AG20443 (cell line): ENCODE data around the gene WBP2NL.

ENCODE experiments used
- DNase-seq: peaks from one replicate; pipeline ENCODE4 v3.0.0; 2012; ENCODE audit warnings: low spot score, mixed read lengths

WBP2NL gene

DNA sequence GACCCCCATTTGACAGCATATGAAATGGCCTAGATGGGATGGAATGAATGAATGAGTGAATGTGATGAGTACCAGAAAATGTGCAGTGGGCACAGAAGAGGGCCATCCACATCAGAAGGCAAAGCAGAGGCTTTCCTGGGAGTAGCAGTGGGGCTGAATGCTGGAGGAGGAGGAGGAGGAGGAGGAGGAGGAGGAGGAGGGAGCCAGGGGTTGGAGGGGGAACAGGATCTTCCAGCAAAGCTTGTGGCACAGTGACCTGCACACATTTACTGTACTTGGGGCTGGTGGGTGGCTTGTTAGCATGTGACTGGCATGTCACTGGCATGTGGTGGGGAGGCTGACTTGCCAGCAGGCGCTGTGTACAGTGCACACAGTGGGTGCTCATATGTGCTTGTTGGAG lies 19.9 kb upstream of the WBP2NL start:
- DNase-seq, result no peak

DNA sequence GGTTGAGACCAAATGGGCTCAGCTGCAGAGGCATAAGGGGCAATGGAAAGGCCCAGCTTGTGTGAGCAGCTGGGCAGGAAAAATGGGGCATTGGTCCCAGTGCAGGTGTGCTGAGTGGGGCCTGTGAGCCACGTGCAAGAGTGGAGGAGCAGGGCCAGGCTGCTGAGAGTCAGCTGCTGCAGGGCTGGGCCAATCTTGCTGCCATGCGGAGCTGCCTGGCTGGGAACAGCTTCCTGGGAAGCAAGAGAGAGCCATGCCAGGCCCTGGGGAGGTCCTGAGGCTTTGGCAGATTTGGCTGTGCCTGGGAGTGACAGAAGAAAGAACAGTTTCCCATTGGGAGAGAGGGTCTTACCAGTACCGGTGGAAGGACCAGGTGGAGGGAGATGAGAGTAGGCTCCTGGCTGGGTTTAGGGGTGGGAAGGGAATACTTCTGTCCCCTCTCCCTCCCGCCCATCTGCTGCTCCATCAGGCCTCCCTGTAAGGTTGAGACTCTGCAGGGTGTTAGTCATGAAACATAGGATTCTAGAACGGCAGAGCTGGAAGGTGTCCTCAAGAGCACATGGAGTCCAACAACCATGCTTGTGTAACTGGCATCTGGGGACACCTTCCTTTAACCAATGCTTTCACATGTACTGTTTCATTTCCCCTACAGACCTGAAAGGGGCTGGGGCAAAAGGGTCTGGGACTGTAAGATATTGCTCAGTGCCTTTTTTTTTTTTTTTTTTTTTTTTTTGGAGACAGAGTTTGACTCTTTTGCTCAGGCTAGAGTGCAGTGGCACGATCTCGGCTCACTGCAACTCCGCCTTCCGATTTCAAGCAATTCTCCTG lies 19.0 kb upstream of the WBP2NL start:
- DNase-seq, result no peak

DNA sequence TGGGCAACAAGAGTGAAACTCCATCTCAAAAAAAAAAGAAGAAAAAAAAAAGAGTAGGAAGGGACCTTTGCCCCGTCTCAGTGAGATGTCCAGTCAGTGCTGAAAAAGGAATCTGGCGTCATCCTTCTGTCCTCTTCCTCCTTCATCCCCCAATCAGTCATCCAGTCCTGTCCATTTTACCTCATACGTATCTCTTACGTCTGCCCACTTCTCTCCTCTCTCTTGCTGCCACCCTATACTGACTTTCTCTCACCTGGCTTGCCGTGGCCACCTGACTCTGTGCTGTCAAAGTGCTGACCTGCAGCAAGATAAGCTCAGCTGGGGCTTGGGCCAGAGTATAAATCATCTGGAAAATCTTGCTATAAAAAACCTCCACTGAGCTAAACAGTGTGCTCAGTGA lies 15.7 kb upstream of the WBP2NL start:
- DNase-seq, result no peak

DNA sequence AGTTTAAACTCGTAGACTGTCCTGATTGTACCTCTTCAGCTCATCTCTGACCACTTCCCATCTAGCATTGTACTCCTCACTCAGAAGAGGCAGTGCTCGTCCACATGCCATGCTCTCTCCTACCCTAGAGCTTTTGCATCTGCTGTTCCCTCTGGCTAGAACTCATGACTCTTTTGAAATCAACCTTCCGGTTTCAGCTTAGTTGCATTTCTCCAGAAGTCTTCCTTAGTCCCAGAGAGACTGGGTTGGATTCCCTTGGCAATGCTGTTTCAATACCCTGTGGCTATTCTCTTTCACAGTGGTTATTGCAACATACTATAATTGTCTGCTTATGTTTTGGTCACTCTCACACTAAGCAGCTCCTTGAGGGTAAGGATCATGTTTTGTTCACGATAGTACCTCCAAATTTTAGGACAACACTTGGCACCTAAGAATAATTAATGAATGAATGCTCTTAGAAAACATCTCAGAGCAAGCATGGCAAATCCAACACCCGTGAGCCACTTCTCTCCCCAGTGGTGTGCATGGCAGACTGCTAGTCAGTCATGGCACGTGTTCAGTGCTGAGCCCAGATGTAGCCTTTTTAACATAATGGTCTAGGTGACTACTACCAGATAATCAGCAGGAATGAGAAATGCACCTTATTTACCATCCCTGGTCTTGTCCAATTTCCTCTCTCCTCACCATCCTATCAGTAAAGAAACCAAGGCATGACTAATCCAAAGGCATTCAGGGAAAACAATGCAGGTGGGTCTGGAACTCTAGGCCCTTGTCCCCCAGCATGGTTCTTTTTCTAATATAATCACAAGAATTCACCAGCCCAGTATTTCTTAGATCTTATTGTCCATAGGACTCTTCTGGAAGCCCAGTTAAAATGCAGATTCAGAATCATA lies 14.8 kb upstream of the WBP2NL start:
- DNase-seq, result peak; percentile 64

DNA sequence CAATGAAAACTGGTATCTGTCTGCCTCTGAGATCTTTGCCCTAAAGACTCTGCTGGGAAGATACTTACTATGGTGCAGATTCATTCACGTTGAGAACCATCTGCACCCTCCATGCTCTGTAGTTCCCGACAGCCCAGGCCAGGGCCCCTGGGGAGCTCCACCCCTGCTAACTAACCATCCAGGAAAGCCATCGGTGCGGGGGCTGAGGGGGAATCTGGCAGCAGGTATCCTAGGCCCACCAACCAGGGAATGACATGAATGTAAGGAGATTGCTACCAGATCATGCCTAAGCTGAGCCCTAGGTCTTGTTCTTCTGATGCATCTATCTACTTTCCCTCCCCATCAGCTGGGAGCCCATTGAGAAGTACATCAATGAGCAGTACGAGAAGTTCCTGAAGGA lies 11.3 kb upstream of the WBP2NL start:
- DNase-seq, result no peak

DNA sequence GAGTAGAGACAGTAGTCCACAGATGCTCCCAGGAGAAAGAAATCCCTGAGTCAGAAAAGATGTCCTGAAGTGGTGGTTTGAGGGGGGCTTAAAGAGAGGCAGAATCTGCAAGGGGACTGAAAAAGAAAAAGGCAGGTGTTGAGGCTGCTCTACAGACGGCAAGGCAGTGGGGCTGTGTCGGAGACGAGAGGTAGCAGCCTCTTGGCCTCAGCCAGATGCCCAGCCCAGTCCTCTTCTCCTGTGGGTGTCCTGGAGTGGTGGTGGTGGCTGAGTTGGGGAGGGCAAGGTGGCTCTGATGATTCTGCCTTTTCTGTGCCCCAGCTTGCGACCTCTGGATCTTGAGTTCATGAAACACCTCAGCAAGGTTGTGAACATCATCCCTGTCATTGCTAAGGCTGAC lies 9.3 kb upstream of the WBP2NL start:
- no peak for DNase-seq

DNA sequence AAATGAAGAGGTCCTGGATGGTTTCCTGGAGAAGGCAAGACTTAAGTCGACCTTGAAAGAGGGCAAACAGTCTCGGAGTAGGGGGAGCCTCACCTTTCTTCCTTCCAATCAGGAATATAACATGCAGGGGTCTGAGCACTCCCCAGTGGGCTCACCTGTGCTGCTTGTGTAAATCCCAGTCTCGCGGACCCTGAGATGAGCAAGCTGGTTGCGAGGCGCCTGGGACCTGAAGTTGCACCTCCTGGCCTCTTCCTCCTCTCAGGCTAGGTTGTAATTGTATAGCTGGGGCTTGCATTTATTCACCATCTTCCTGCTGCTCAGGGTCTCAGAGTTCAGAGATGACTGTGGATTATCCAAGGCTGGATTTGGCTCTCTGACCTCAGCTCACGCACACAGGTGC lies 7.5 kb upstream of the WBP2NL start:
- peak; percentile 2 for DNase-seq

DNA sequence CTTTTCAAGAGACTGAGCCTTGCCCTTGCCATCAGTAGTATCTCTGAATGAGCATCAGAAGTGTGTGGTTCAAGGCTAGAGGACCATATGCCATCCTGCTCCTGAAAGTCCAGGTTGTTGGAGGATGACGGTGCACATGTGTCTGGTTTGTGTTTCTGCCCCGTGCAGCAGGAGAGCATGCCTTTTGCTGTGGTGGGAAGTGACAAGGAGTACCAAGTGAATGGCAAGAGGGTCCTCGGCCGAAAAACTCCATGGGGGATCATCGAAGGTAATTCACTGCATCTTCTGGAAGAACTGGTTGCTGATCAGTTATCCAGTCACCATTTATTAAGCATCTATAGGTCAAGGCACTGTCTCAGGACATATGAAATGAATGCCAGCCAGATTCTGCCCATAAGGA lies 6.1 kb upstream of the WBP2NL start:
- DNase-seq, result peak; percentile 5

DNA sequence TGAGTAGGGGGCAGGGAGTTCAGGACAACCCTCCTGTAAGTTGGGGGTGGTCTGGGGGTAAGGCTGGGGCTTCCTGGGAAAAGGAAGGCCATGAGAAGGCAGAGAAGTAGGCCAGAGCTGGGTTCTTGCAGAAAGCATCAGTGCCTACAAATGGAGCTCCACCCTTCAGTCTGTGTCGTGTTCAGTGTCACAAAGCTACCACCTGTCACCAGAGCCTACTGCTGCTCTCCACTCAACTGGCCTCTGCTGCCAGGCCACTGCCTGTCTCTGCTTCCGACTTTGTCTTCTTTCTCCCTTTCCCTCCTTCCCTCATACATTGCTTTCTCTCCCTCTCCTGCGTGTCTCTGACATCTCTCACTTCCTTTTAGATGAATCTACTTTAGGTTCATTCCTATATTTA lies 3.4 kb upstream of the WBP2NL start:
- DNase-seq, result peak; percentile 5

DNA sequence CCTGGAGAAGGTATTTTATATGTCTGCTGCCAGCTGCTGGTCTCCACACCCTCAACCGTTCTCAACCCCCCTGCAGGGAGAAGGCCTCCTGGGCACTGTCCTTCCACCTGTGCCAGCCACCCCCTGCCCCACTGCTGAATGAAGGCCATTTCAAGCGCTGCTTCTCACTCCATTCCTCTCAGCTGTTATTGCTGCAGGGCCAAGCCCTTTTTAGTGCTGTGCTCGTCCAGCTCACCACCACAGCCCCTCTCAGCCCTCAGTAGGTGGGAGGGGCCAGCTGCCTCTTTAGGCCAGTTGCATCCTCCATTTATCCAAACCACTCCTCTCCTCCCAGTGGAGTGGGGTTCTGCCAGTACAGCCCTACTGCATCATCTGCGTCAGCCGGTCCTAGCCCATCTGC lies 1.8 kb upstream of the WBP2NL start:
- DNase-seq, result peak; percentile 3

DNA sequence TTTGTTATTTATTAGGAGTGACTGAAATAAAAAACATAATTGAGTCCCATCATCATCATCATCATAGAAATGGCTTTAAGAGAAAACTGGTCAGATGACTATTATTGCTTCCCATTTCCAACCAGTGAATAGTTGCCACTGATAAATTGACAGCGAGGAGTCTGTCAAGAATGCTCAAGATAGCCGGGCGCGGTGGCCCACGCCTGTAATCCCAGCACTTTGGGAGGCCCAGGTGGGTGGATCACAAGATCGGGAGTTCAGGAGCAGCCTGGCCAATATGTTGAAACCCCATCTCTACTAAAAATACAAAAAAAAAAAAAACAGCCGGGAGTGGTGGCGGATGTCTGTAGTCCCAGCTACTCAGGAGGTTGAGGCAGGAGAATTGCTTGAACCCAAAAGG lies 1.9 kb downstream of the WBP2NL start:
- no peak for DNase-seq

DNA sequence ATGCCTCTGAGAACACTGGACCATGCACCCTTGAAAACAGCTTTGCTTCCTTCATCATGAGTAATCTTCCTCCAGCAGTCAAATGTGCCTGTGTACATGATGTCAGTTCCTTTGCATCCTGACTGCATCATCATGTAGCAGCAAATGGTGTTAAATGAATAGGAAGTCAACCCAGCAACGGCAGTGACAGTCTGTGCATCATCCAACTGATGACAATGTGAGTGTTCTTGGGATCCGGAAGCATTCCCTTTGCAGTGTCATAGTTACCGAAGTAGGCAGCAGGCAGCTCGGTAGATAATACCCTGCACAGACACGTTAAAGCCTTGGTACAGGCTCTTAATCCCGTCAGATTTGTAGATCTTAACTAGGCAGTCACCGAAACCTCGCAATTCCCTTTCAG lies 2.5 kb downstream of the WBP2NL start:
- DNase-seq, result no peak

DNA sequence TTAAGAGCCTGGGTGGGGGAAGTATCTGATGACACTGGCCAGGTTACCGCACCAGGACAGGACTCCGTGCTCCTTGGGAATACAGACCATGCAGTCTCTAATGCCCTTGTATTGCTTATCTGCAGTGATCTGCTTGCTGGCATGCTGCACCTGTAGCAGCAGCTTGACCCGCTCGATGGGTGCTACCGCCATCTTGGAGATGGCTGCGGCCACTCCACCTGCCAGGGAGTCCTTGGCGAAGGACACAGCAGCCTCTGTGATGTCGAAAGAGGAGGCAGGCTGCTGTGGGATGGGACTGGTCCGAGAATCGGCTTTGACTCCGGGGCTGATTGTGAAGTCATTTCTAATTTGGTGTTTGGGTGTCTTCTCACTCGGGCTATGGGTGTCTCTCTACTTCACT lies 3.1 kb downstream of the WBP2NL start:
- DNase-seq, result no peak

DNA sequence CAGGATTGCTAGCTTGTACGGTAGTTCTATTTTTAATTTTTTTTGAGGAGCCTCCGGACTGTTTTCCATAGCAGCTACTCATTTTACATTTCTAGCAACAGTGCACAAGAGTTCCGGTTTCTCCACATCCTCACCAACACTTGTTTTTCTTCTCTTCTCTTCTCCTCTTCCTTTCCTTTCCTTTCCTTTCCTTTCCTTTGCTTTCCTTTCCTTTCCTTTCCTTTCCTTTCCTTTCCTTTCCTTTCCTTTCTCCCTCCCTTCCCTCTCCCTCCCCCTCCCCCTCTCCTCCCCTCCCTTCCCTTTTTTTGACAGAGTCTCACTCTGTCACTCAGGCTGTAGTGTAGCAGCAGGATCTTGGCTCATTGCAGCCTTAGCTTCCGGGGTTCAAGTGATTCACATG lies 9.3 kb downstream of the WBP2NL start:
- no peak for DNase-seq

DNA sequence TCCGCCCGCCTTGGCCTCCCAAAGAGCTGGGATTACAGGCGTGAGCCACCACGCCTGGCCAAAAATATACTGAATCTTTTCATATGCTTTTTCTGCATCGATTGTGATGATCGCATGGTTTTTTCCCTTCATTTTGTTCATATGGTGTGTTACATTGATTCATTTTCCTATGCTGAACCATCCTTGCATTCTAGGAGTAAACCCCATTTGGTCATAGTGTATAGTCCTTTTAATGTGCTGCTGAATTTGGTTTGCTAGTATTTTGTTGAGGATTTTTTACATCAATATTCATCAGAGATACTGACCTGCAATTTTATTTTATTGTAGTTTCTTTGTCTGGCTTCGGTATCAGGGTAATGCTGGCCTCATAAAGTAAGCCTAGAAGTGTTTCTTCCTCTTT lies 12.2 kb downstream of the WBP2NL start:
- no peak for DNase-seq

DNA sequence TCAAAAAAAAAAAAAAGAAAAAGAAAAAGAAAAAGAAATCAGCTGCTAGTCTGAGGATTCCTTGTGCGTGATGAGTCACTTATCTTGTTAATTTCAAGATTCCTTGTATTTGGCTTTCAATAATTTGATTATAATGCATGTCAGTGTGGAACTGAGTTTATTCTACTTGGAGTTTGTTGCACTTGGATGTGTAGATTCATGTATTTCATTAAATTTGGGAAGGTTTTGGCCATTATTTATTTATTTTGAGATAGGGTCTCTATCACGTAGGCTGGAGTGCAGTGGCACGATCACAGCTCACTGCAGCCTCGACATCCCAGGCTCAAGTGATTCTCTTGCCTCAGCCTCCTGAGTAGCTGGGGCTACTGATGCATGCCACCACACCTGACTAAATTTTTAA lies 14.8 kb downstream of the WBP2NL start:
- DNase-seq, result no peak

DNA sequence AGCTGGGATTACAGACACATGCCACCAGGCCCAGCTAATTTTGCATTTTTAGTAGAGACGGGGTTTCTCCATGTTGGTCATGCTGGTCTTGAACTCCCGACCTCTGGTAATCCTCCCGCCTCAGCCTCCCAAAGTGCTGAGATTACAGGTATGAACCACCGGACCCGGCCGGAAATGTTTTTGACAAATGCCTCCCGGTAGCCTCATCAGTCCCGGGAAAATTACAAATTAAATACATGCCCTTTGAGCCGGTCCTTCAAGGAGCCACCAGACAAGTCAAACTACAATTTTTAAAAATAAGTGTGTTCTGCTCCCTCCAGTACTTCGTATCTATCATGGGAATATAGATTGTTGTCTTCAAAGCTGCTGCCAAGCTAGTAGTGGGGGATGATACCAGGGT lies 17.5 kb downstream of the WBP2NL start:
- DNase-seq, result no peak

DNA sequence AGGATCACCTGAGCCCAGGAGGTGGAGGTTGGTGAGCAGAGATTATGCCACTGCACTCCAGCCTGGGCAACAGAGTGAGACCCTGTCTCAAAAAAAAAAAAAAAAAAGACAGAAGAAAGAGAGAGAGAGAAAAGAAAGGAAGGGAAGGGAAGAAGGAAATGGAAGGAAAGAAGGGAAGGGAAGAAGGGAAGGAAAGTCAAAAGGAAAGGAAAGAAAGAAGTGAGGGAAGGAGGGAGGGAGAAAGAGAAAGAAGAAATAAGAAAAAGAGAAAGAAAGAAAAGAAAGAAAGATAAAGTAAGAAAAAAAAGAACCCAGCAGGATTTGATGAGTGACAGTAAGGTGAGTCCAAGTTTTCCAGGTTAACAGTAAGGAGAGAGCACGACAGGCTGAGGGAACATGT lies 19.6 kb downstream of the WBP2NL start:
- DNase-seq, result no peak

DNA sequence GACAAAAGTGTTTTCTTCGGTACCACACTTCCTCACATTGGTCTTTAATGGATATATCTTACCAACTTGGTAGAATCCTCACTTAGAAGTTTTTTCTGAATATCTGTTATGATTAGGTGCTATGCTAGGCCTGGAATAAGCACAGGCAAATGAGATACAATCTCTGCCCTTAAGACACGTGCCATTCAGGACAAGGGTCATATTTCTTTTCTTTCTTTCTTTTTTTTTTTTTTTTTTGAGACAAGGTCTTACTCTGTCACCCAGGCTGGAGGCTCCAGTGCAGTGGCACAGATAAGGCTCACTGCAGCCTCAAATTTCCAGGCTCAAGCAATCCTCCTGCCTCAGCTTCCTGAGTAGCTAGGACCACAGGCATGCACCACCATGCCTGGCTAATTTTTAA lies 23.0 kb downstream of the WBP2NL start:
- no peak for DNase-seq

DNA sequence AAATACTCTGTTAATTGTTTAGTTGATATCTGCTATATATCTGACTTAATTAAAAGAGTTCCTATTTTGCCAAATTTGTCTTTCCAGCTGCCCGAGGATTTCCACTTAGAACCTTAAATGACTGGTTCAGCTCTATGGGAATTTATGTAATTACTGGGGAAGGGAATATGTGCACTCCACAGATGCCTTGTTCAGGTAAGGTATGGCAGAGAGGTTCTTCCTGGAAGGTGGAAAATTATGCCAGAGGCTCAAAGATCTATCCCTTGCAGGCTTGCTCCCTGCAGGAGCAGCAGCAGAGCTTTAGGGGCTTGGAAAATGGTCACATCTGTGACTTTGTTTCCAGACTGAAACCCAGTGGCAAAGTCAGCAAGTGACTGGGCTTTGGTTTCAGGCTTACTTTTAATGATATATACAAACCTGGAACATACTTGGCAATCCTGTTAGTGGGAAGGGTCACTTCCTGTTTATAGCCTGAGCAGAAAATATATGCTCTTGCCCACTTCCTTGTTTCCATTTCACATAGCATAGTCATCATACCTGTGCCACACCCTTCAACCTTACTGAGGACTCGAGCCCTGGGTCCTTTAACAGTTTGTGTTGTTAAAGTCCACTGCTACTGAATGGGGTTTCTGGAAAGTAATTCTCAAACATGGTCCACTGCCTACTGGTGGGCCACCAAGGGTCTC lies 23.7 kb downstream of the WBP2NL start:
- no peak for DNase-seq

DNA sequence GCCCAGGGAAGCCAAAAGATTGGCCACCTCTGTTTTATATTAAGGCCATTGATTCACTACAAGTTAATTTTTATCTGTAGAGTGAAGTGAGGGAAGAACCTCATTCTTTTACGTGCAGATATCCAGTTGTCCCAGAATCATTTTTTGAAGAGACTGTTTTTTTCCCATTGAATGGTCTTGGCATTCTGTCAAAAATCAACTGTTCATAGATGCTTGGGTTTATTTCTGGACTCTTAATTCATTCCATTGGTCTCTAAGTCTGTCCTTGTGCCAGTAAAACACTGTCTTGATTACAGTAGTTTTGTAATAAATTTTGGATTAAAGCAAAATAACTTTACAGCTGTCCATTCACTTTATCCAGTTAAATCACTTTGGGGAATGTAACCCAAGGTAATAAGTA lies 26.8 kb downstream of the WBP2NL start:
- DNase-seq, result no peak

DNA sequence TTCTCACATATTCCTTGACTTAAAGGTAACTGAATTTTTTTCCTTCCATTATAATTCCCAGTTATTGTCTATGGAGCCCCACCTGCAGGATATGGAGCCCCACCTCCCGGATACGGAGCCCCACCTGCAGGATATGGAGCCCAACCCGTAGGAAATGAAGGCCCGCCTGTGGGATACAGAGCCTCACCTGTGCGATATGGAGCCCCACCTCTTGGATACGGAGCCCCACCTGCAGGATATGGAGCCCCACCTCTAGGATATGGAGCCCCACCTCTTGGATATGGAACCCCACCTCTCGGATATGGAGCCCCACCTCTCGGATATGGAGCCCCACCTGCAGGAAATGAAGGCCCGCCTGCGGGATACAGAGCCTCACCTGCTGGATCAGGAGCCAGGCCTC lies 28.1 kb downstream of the WBP2NL start:
- DNase-seq, result no peak
